Mammary epithelial cell (primary cell): ENCODE measurements around the gene GMPR2.

Source experiments
- EZH2 ChIP-seq: IDR thresholded peaks from 2 replicates; pipeline ENCODE4 v1.6.1; 2012; ENCODE audit warnings: low read length, inconsistent platforms, borderline replicate concordance
- TF ChIP-seq, protein P1 (sequence below), 2 donors: IDR thresholded peaks in 1 of 2; conservative IDR thresholded peaks in 1 of 2; 2 replicates each; pipeline ENCODE4 v1.5.1; 2011 to 2012; ENCODE audit warnings: inconsistent platforms in 2 of 2, low read length in 2 of 2, mild to moderate bottlenecking in 2 of 2, control low read depth in 1 of 2, low read depth in 1 of 2; ENCODE audit not compliant: insufficient read depth in 1 of 2; ENCODE audit errors: extremely low read depth in 1 of 2

DNA sequence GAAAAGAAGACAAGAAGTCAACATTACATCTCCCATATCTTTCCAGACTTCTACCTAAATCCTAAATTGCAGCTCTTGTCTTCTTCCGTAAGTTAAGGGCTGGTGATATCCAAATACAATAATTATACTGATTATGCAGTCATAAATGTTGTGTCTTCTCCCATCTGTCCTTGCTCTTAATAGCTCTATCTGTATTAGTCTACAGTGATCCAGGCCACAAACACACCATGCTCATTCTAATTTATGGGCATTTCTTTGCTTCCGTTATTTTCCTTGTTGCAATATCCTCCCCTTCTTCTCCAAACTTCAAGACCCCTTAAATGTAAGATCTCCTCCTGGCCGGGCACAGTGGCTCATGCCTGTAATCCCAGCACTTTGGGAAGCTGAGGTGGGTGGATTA lies 13.2 kb upstream of the GMPR2 start:
- TF ChIP-seq, protein P1, sequence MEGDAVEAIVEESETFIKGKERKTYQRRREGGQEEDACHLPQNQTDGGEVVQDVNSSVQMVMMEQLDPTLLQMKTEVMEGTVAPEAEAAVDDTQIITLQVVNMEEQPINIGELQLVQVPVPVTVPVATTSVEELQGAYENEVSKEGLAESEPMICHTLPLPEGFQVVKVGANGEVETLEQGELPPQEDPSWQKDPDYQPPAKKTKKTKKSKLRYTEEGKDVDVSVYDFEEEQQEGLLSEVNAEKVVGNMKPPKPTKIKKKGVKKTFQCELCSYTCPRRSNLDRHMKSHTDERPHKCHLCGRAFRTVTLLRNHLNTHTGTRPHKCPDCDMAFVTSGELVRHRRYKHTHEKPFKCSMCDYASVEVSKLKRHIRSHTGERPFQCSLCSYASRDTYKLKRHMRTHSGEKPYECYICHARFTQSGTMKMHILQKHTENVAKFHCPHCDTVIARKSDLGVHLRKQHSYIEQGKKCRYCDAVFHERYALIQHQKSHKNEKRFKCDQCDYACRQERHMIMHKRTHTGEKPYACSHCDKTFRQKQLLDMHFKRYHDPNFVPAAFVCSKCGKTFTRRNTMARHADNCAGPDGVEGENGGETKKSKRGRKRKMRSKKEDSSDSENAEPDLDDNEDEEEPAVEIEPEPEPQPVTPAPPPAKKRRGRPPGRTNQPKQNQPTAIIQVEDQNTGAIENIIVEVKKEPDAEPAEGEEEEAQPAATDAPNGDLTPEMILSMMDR (conservative IDR thresholded peaks at IDR 0.05 in 1 of 2, IDR thresholded peaks at IDR 0.05 in 1 of 2; ENCODE audit: extremely low read depth in 1 of 2, insufficient read depth in 1 of 2, low read depth in 1 of 2, low read length in 2 of 2) = no peak
- no peak for TF ChIP-seq EZH2
